Liver (tissue), 9 donors: ENCODE results near the gene ABHD3. TPM values are rescaled to one million over a fixed set of nuclear protein-coding genes. Genes with fewer than 3 reads are reported as not detected.

ENCODE experiments used
- DNase-seq: peaks from one replicate; pipeline ENCODE4 v3.0.0-alpha.2; 2017; ENCODE audit warnings: low spot score
- H3K27ac ChIP-seq, 2 donors: one replicate each; pipeline ENCODE4 v1.7.0; 2013; ENCODE audit warnings: inconsistent platforms in 2 of 2, low read length in 2 of 2, control low read depth in 1 of 2, low read depth in 1 of 2, mild to moderate bottlenecking in 1 of 2
- H3K27me3 ChIP-seq, 4 donors: one replicate each; pipeline versions ENCODE4 v1.6.1 to v1.7.0; 2013; ENCODE audit warnings: low read length in 3 of 4, inconsistent platforms in 1 of 4, mild to moderate bottlenecking in 1 of 4, moderate library complexity in 1 of 4; ENCODE audit not compliant: control insufficient read depth in 4 of 4, insufficient read depth in 4 of 4
- H3K36me3 ChIP-seq, 4 donors: one replicate each; pipeline versions ENCODE4 v1.6.1 to v1.7.0; 2013; ENCODE audit warnings: low read length in 3 of 4, mild to moderate bottlenecking in 3 of 4, low read depth in 1 of 4, moderate library complexity in 1 of 4; ENCODE audit not compliant: control insufficient read depth in 4 of 4, insufficient read depth in 3 of 4
- H3K4me1 ChIP-seq, 4 donors: one replicate each; pipeline versions ENCODE4 v1.6.1 to v1.7.0; 2013; ENCODE audit warnings: low read length in 3 of 4, mild to moderate bottlenecking in 3 of 4, moderate library complexity in 1 of 4; ENCODE audit not compliant: control insufficient read depth in 4 of 4, insufficient read depth in 4 of 4
- H3K4me3 ChIP-seq, 3 donors: one replicate each; pipeline versions ENCODE4 v1.6.1 to v1.7.0; 2013; ENCODE audit warnings: low read length in 3 of 3, control low read depth in 1 of 3, low read depth in 1 of 3, mild to moderate bottlenecking in 1 of 3
- H3K9ac ChIP-seq, 2 donors: one replicate each; pipeline ENCODE4 v1.7.0; 2013; ENCODE audit warnings: low read length in 2 of 2, mild to moderate bottlenecking in 2 of 2, moderate library complexity in 2 of 2, control low read depth in 1 of 2, low read depth in 1 of 2
- H3K9me3 ChIP-seq, 4 donors: one replicate each; pipeline versions ENCODE4 v1.6.1 to v1.7.0; 2013; ENCODE audit warnings: low read length in 3 of 4; ENCODE audit not compliant: control insufficient read depth in 4 of 4
- ATF3 ChIP-seq: IDR thresholded peaks from 2 replicates; pipeline ENCODE4 v1.6.1; 2016; ENCODE audit warnings: antibody characterized with exemption
- CTCF ChIP-seq: fragments of 150-350 bp; IDR thresholded peaks from 2 replicates; pipeline ENCODE4 v1.5.1; 2017; ENCODE audit warnings: improper control_type of control experiment, low read depth, low read length; ENCODE audit not compliant: missing input control
- EGR1 ChIP-seq, 2 donors: IDR thresholded peaks; 2 replicates each; pipeline ENCODE4 v1.6.1; 2016 to 2018; ENCODE audit warnings: antibody characterized with exemption in 2 of 2, low read depth in 2 of 2
- FOXA2 ChIP-seq: IDR thresholded peaks from 2 replicates; pipeline ENCODE4 v1.6.1; 2016; ENCODE audit warnings: antibody characterized with exemption
- GABPA ChIP-seq, 2 donors: IDR thresholded peaks in 1 of 2; conservative IDR thresholded peaks in 1 of 2; 2 replicates each; pipeline ENCODE4 v1.6.1; 2016; ENCODE audit warnings: antibody characterized with exemption in 2 of 2, mild to moderate bottlenecking in 1 of 2, moderate library complexity in 1 of 2
- HNF4A ChIP-seq, 2 donors: conservative IDR thresholded peaks; 2 replicates each; pipeline ENCODE4 v1.6.1; 2016; ENCODE audit warnings: antibody characterized with exemption in 2 of 2, mild to moderate bottlenecking in 2 of 2
- HNF4G ChIP-seq: IDR thresholded peaks from 2 replicates; pipeline ENCODE4 v1.6.1; 2016; ENCODE audit warnings: antibody characterized with exemption
- JUND ChIP-seq, 2 donors: IDR thresholded peaks; 2 replicates each; pipeline ENCODE4 v1.6.1; 2016; ENCODE audit warnings: antibody characterized with exemption in 2 of 2
- RAD21 ChIP-seq, 2 donors: IDR thresholded peaks; 2 replicates each; pipeline ENCODE4 v1.6.1; 2016; ENCODE audit warnings: antibody characterized with exemption in 2 of 2, mild to moderate bottlenecking in 2 of 2
- RXRA ChIP-seq, 2 donors: IDR thresholded peaks; 2 replicates each; pipeline ENCODE4 v1.6.1; 2017 to 2018; ENCODE audit warnings: antibody characterized with exemption in 2 of 2, mild to moderate bottlenecking in 1 of 2
- TAF1 ChIP-seq: conservative IDR thresholded peaks from 2 replicates; pipeline ENCODE4 v1.6.1; 2016; ENCODE audit warnings: antibody characterized with exemption, mild to moderate bottlenecking
- ZBTB33 ChIP-seq: IDR thresholded peaks from 2 replicates; pipeline ENCODE4 v1.6.1; 2016; ENCODE audit warnings: antibody characterized with exemption
- WGBS: extraction: QIAGEN DNeasy Blood & Tissue Kit; methylation state at CpG from one replicate; pipeline ENCODE4 v1.1.7; 2013; 5-methylcytosine and 5-hydroxymethylcytosine counted together
- polyA plus RNA-seq, 2 donors: library from polyadenylated mRNA; stranded (reverse) in 1 of 2; unstranded in 1 of 2; fragments of 200-250 nt in 1 of 2; fragments of >200 nt in 1 of 2; fragmentation: Nextera tagmentation in 1 of 2; extraction: Ambion mirVana in 1 of 2; gene quantifications; one replicate each; pipeline versions ENCODE4 v1.2.1 to v1.2.3, GENCODE V29; 2013 to 2015
- total RNA-seq, 2 donors: library from RNA; depleted of rRNA; stranded (reverse); fragments of >200 nt; gene quantifications; one replicate each; pipeline ENCODE4 v1.2.3, GENCODE V29; 2014
- TF ChIP-seq, protein P1 (sequence below): IDR thresholded peaks from 2 replicates; pipeline ENCODE4 v1.6.1; 2016; ENCODE audit warnings: antibody characterized with exemption, mild to moderate bottlenecking
- donor health status: healthy.
- donor health status: healthy.
- donor health status: healthy.
- donor health status: healthy.
- donor health status: healthy.

The ABHD3 gene
- total and polyA plus RNA-seq, 4 donors = 20.0 to 48.9 (median 33.2) TPM

- no peak for TF ChIP-seq CTCF
Measured at GRCh38 chr18:21634588-21635199, 69.9 kb downstream of the ABHD3 start (continued).

DNA sequence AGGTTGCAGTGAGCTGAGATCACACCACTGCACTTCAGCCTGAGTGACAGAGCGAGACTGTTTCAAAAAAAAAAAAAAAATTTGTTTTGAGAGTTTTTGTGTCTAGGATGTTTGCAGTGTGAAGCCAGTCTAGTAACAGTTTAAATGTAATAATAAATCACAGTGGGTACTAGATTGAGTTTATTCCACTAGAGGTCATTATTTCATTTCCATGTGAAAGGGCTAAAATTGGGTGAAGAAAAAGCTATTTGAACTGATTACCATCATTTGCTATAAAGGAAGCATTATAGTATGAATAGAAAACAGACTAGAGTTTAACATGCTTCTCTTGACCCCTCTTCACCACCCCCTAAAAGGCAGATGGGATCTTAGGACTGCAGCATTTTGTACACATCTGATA is 72.2 kb downstream of the ABHD3 start:
- H3K9me3 ChIP-seq = no peaks in the 10 kb centered on the region
- no peak overlapping the region for H3K4me3 ChIP-seq
- WGBS = 100% methylated on average over 1 of the region's 1 CpG
- no peaks in the 10 kb centered on the region for H3K27me3 ChIP-seq
- H3K4me1 ChIP-seq = no peaks in the 10 kb centered on the region
- peak; percentile 21 for TF ChIP-seq CTCF
- TF ChIP-seq ZBTB33 = no peak
- peak; percentile 64 to 69 for TF ChIP-seq RAD21 (IDR thresholded peaks at IDR 0.05)
- H3K36me3 ChIP-seq = peaks cover 2 to 27% (median 15%) of the 10 kb centered on the region in 4 donors
- H3K9ac ChIP-seq = no peak overlapping the region
- no peak overlapping the region for H3K27ac ChIP-seq
- DNase-seq = no peak

DNA sequence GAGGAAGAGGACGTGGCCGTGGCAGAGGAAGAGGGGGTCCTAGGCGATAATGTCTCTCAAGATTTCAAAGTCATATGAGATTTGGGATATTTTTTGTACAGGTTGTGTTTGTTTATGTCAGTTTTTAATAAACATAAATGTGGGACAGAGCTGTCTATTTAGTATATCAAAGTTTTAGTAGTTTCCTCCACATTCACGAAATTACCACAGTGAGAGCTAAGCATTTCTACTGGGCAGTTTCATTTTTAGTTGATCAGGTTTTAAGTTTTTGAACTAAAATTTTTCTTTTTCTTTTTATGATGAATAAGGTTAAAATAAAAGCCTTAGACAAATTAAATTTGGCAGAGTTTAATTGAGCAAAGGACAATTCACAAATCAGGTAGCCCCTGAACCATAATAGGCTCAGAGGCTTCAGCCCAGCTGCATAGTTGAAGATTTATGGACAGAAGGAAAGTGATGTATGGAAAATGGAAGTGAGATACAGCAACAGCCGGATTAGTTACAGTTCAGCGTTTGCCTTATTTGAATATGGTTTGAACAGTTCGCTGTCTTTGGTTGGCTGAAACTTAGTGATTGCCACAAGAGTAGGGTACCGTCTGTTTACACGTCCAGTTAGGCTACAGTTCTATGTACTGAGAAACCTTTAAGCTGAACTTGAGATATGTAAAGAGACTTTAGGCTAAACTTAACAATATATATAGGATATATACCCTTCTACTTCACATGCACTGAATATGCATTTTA is 75.3 kb downstream of the ABHD3 start:
- no peak overlapping the region for H3K27ac ChIP-seq
- no peaks in the 10 kb centered on the region for H3K4me1 ChIP-seq
- H3K9me3 ChIP-seq = no peaks in the 10 kb centered on the region
- WGBS = 86% methylated on average over 9 of the region's 9 CpGs
- H3K4me3 ChIP-seq = no peak overlapping the region
- DNase-seq = no peak
- no peaks in the 10 kb centered on the region for H3K27me3 ChIP-seq
- TF ChIP-seq, protein P1, sequence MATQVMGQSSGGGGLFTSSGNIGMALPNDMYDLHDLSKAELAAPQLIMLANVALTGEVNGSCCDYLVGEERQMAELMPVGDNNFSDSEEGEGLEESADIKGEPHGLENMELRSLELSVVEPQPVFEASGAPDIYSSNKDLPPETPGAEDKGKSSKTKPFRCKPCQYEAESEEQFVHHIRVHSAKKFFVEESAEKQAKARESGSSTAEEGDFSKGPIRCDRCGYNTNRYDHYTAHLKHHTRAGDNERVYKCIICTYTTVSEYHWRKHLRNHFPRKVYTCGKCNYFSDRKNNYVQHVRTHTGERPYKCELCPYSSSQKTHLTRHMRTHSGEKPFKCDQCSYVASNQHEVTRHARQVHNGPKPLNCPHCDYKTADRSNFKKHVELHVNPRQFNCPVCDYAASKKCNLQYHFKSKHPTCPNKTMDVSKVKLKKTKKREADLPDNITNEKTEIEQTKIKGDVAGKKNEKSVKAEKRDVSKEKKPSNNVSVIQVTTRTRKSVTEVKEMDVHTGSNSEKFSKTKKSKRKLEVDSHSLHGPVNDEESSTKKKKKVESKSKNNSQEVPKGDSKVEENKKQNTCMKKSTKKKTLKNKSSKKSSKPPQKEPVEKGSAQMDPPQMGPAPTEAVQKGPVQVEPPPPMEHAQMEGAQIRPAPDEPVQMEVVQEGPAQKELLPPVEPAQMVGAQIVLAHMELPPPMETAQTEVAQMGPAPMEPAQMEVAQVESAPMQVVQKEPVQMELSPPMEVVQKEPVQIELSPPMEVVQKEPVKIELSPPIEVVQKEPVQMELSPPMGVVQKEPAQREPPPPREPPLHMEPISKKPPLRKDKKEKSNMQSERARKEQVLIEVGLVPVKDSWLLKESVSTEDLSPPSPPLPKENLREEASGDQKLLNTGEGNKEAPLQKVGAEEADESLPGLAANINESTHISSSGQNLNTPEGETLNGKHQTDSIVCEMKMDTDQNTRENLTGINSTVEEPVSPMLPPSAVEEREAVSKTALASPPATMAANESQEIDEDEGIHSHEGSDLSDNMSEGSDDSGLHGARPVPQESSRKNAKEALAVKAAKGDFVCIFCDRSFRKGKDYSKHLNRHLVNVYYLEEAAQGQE = no peak
- TF ChIP-seq EGR1 (IDR thresholded peaks at IDR 0.05; ENCODE audit: low read depth in 2 of 2) (no peak), CTCF (no peak), HNF4G (no peak), HNF4A (conservative IDR thresholded peaks at IDR 0.05) (no peak), TAF1 (no peak), JUND (IDR thresholded peaks at IDR 0.05) (no peak), RXRA (IDR thresholded peaks at IDR 0.05) (no peak), FOXA2 (no peak), ATF3 (no peak), RAD21 (IDR thresholded peaks at IDR 0.05) (no peak), GABPA (IDR thresholded peaks at IDR 0.05 in 1 of 2, conservative IDR thresholded peaks at IDR 0.05 in 1 of 2) (no peak)
- H3K9ac ChIP-seq = no peak overlapping the region
- H3K36me3 ChIP-seq = peaks cover 5 to 36% (median 19%) of the 10 kb centered on the region in 4 donors
